Kidney epithelial cell (primary cell): ENCODE measurements around the gene KCNE4. TPM values are rescaled to one million over a fixed set of nuclear protein-coding genes. Genes with fewer than 3 reads are reported as not detected.

Source experiments
- DNase-seq: peaks from one replicate; pipeline ENCODE4 v3.0.0-alpha.2; 2010; ENCODE audit warnings: low read depth
- H3K27me3 ChIP-seq: 2 replicates; pipeline ENCODE4 v1.6.0; 2011; ENCODE audit warnings: low read length; ENCODE audit not compliant: control insufficient read depth, insufficient read depth
- H3K36me3 ChIP-seq: 2 replicates; pipeline ENCODE4 v1.5.1; 2011; ENCODE audit warnings: low read length; ENCODE audit not compliant: control insufficient read depth, insufficient read depth
- H3K4me3 ChIP-seq: 2 replicates; pipeline ENCODE4 v1.5.1; 2011; ENCODE audit warnings: low read depth, mild to moderate bottlenecking, control low read depth, low read length
- CTCF ChIP-seq: IDR thresholded peaks from 2 replicates; pipeline ENCODE4 v1.5.1; 2011; ENCODE audit warnings: mild to moderate bottlenecking, moderate library complexity, low read length, control low read depth, inconsistent platforms; ENCODE audit not compliant: insufficient read depth, poor library complexity, severe bottlenecking
- total RNA-seq: library from RNA; depleted of rRNA; stranded (reverse); fragments of >200 nt; gene quantifications from 2 replicates; pipeline ENCODE4 v1.2.3, GENCODE V29; 2015

KCNE4 gene
- total RNA-seq, 1 donor from 2014 or later: 0.25 TPM

- no peak for TF ChIP-seq CTCF
- no peaks in the 10 kb centered on the region for H3K36me3 ChIP-seq
- no peak overlapping the region for H3K4me3 ChIP-seq
- no peak for DNase-seq
- no peaks in the 10 kb centered on the region for H3K27me3 ChIP-seq
Observed at GRCh38 chr2:223065107-223065506, 13.1 kb downstream of the KCNE4 start.

GRCh38 chr2:223066721-223067120, 14.7 kb downstream of the KCNE4 start:
- TF ChIP-seq CTCF: no peak
- H3K4me3 ChIP-seq: no peak overlapping the region
- DNase-seq: no peak
- no peaks in the 10 kb centered on the region for H3K27me3 ChIP-seq
- no peaks in the 10 kb centered on the region for H3K36me3 ChIP-seq

GRCh38 chr2:223068071-223068470, 16.1 kb downstream of the KCNE4 start:
- Histone ChIP-seq H3K27me3 (no peaks in the 10 kb centered on the region), H3K4me3 (no peak overlapping the region), H3K36me3 (no peaks in the 10 kb centered on the region)
- TF ChIP-seq CTCF: no peak
- DNase-seq: no peak

GRCh38 chr2:223069465-223069864, 17.5 kb downstream of the KCNE4 start:
- H3K36me3 ChIP-seq: no peaks in the 10 kb centered on the region
- no peak for DNase-seq
- no peak overlapping the region for H3K4me3 ChIP-seq
- no peaks in the 10 kb centered on the region for H3K27me3 ChIP-seq
- no peak for TF ChIP-seq CTCF

GRCh38 chr2:223069988-223070387, 18.0 kb downstream of the KCNE4 start:
- DNase-seq: no peak
- Histone ChIP-seq H3K4me3 (no peak overlapping the region), H3K36me3 (no peaks in the 10 kb centered on the region), H3K27me3 (no peaks in the 10 kb centered on the region)
- TF ChIP-seq CTCF: no peak

- no peak overlapping the region for H3K4me3 ChIP-seq
- H3K36me3 ChIP-seq: no peaks in the 10 kb centered on the region
- no peak for DNase-seq
- no peak for TF ChIP-seq CTCF
- no peaks in the 10 kb centered on the region for H3K27me3 ChIP-seq
Observed at GRCh38 chr2:223071139-223071538, 19.1 kb downstream of the KCNE4 start.
